ENCODE results near the gene HYCC1.
"Not testable (repeated sequence)": the region's sequence is repeated elsewhere in the genome, so short reads cannot be mapped to it uniquely, and the experiment has no call there.

Gene HYCC1

GRCh38 chr7:22983257-22983855, 30.6 kb downstream of the HYCC1 start:
- no peak for DNase-seq (ENCODE audit: low spot score)

- no peak for DNase-seq (ENCODE audit: low spot score)
These were observed 33.5 kb downstream of the HYCC1 start for GRCh38 chr7:22980422-22980821.

- no peak for DNase-seq (ENCODE audit: low spot score)
These were observed 34.1 kb downstream of the HYCC1 start for GRCh38 chr7:22979861-22980260.

GRCh38 chr7:22979251-22979650, 34.7 kb downstream of the HYCC1 start:
- DNase-seq (ENCODE audit: low spot score) = no peak

- not testable (repeated sequence) for DNase-seq (ENCODE audit: low spot score)
These were observed 39.3 kb downstream of the HYCC1 start for GRCh38 chr7:22974636-22975035.

GRCh38 chr7:22972207-22972606, 41.7 kb downstream of the HYCC1 start:
- no peak for DNase-seq (ENCODE audit: low spot score)

- DNase-seq (ENCODE audit: low spot score) = no peak
These were observed 44.9 kb downstream of the HYCC1 start for GRCh38 chr7:22969010-22969431.
